Renal pelvis (tissue), 4 donors: ENCODE results near the gene RTN1. TPM values are rescaled to one million over a fixed set of nuclear protein-coding genes. Genes with fewer than 3 reads are reported as not detected.

ENCODE experiments used
- DNase-seq: peaks from one replicate; pipeline ENCODE4 v3.0.0-alpha.2; 2013
- polyA plus RNA-seq, 3 donors: library from polyadenylated mRNA; unstranded; fragments of 120-200 nt; gene quantifications; one replicate each; pipeline ENCODE4 v1.2.1, GENCODE V29; 2013; ENCODE audit not compliant: insufficient read length in 3 of 3

RTN1 gene
- polyA plus RNA-seq, 3 donors, result 2.5 to 4.3 (median 2.9) TPM

DNA sequence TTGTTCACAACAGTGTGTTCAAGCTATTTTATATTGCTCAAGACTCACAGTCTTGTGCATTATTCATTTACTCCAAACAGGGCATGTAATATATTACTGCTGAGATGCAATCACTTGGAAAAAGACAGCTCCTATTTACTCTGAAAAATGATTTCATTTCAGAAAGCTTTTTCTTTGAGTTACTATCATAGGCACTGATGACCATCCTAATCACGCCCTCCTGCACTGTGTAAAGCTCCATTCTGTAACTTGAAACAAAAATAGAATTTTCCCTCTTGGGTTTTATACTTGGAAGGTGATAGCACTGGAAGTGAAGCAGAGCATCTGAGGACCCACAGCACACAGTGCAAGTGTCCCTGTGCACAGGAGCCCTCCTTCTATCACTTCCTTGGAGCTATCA is 55.6 kb downstream of the RTN1 start:
- no peak for DNase-seq

DNA sequence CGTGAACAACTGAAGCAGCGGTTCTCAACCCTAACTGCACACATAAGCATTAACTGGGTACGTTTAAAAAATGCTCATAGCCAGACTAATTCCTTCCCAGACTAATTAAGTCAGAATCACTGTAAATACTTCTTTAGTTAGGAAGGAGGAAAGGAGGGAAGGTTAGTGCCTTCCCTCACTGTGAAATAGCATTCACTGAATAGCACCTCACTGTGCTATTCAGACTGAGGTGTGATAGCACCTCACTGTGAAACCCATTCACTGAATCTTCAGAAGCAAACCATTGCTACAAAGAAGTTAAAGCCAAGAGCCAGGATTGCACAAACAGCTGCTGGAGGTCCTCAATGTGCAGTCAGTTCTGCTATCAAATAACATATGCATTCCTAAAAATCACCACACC is 58.8 kb downstream of the RTN1 start:
- no peak for DNase-seq

DNA sequence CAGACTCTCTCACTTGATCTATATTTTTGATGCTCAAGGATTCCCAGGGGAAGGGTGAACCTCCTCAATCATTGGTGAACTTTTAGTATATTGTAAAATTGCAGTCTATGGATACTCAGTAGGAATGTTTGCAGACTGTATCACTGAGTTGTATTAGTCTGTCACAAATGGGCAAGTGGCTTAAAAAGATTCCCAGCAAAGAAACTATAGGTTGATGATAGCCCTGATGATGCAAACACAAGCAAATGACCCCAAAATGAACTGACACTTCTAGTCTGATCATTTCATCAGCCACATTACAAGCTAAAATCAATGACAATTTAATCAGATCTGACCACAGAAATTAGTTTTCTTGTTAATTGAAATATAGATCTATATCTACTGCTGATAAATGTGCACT is 59.5 kb downstream of the RTN1 start:
- no peak for DNase-seq

DNA sequence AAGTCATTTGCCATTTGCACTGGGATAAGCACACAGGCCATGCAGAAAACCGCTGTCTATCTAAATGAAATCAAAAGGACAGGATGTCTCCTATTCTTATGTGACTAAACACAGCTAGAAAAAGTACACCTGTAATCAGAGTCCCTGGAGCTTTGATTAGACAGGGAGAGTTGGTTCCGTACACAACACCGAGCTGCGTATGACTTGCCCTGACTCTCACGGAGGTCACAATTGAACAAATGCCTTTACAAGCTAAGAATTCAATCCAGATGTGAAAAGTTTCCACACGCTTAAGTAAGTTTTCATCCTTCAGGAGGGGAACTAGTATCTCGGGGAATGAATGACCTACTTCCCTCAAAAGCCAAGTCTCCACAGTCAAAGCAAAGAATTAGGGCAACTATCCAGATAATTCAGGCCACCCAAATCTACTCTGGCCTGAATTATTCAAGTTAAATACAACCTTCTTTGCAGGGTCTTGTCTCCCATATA is 67.5 kb downstream of the RTN1 start:
- no peak for DNase-seq

DNA sequence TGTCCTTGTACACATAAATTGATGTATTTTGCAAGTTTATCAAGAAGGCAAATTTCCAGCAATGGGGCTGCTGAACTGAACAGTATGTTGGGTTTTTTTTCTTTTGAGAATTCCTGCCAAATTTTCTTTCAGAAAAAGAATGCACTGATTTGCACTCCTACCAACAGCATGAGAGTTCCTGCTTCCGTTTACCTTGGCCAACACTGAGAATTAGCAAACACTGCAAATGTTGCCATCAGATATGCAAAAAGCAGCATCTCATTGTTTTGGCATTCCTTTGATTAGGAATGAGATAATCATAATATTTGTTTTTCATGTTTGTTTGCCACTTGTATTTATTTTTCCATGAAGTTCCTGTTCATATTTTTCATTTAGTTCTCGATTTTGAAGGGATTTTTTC is 82.4 kb downstream of the RTN1 start:
- no peak for DNase-seq

DNA sequence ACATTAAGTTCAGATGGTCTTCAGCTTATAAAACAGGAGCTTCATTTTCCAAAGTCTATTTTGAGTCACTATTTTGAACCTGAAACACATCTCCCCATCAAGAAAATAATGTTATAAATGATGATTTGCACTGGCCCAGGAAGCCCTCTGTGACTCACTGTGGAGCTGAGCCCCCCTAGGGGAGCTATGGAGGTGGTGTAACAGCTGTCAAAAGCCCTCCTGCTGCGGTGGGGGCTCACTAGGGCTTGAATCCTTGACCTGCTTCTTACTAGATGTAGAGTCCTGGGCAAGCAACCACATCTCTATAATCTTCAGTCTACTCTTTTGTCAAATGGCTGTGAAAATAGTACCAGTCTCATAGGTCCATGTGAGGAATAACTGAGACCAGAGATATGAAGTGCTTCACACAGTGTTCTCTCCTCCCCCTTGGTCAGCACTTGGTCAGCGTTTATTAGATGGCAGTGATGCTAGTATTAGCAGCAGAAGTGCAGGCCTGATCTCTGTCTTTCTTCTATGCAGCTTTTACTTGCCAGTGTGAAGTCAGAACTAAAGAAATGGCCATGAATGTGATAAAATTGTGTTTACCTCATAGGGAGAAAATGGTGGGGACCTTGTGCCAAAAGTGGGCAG is 83.4 kb downstream of the RTN1 start:
- DNase-seq, result no peak

DNA sequence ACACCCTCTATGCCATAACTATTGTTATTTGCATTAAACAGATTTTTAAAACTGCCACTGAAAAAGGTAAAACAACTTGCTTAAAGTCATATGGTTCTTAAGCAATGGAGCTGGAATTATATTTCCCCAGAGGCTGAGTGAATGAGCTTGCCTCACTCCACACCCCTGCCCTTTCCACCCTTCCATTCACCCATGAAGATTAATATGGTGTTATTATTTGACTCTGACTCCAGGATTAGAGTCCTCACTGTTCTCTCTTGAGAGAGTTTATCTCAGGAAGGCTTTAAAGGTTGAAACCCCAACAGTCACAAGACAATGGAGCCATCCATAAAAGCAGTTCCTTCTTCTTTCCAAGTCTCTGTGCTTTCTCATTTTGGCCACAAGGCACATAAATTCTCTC is 84.9 kb downstream of the RTN1 start:
- no peak for DNase-seq

DNA sequence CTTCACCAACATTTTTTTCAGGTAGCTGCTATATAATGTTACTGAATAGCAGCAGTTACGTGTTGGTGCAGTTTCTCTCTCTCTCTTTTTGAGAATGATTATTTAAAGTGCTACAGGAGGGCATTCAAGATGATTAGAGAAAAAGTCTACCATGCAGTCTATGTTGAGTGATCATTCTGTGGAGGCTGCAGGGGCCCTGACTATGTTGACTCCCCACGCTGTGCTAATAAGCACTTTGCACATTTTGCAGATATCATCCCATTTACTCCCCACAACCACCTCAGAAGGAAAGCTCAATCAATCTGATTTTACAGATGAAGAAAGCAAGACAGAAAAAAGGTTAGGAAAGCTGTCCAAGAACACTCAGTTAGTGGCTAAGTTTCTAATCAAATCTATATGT is 87.8 kb downstream of the RTN1 start:
- DNase-seq, result no peak

DNA sequence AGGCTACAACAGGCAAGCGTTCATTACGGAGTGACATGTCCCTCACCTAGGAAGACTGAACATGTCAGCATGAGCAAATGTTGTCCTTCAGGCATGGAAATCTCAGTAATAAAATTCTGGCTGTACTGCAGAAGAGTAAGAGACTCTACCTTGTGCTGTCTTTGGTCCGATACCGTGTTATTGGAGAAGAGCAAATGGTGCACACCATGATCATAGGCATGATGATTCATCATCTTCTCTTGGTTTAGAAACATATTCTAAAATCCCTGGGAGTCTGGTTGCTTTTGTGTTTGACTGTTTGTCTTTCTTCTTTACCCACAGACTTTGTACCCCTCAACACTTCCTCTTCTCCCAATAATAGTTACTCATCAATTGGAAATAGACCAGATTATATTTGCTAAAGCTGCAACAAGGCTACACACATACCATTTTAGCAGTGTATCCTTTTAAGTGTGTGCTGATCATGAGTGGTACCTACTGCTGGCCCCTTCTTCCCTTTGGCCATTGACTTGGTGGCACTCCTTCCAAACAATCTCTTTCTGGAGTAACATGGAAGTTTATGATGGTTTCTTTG is 93.5 kb downstream of the RTN1 start:
- no peak for DNase-seq

DNA sequence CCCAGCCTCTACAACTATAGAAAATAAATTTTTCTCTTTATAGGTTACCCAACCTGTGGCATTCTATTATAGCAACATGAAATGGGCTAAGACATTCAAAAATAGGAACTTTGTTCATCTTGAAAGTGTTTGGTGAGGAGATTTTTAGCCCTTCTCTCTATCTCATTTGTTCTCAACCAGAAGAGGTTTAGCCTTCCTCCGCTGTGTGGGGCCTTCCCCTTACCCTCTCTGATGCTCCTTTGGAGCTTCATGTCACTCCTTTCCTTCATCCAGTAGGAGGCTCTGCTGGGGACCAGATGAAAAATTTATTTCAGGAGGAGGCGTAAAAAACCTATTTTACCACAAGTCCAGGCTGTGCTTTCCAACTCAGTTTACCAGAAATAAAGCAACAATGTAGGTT is 94.1 kb downstream of the RTN1 start:
- no peak for DNase-seq

DNA sequence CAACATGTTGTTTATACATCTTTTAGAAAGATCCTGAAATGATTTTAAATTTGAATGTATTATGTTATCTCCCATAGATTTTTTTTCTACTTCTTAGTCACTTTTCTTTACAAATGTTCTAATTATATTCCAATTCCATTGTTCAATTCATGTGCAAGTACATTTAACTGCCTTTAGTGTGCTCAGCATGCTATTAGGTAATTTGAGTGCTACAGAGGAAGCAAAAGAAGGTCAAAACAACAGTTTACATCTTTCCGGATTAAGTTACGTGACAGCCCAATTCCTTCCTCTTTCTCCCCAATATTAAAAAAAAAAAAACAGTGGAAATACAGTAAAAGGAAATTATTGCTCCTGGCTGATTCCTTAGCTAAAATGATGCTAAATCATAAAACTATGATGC is 98.3 kb downstream of the RTN1 start:
- DNase-seq, result peak; percentile 19

DNA sequence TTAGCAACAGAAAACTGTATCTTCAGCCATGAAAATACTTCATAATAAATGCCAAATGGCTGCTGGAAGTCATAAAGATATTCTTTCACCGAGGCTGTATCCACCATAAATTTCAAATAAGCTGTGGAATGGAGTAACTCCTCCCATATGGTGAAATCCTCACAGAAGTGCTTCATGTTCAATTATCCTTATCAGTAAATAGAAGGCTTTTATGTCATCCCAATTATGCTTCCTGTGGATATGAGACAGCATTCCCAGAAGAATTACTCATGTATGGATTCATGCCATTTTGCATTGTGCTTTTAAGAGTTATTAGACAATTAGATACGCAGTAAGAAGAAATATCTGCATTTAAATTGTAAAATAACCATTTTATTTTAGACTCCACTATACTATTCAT is 99.0 kb downstream of the RTN1 start:
- DNase-seq, result no peak

DNA sequence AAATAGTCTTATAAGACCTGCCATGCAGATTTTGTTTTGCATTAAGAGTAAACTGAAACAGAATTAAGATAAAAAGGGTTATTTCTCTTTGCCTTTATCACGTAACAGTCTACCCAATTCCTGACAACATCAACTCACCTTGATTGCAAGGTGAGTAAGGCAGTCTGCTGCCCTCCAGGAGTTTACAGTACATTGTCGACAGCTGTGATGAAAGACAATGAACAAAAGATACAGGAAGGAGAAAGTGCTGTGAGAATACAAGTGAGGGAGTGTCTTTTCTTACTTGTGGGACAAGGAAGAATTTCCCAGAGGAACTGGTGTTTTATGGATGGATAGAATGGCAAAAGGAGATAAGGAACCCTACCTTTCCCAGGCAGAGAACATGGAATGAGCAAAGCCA is 101.0 kb downstream of the RTN1 start:
- no peak for DNase-seq

DNA sequence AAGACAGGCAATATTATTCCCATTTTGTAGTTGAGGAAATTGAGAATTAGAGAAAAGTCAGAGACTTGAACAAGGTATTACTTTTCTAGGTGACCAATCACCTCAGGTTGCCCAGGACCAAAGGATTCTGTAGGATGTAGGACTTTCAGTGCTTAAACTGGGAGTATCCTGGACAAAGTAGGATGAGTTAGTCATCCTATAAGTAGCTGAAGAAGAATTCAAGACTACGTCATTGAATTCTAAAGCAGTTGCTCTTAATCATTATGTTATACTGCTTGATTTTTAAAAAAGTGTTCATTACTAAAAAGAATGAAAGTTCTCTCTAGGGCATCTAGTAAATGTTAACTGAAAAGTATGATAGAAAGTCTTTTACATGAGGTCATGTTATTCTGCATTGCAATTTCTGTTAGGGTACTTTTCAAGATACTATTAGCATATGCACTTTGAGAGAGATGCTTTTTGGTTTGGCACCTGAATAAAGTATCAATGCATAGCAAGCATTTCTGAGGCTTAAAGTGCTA is 101.7 kb downstream of the RTN1 start:
- DNase-seq, result no peak

DNA sequence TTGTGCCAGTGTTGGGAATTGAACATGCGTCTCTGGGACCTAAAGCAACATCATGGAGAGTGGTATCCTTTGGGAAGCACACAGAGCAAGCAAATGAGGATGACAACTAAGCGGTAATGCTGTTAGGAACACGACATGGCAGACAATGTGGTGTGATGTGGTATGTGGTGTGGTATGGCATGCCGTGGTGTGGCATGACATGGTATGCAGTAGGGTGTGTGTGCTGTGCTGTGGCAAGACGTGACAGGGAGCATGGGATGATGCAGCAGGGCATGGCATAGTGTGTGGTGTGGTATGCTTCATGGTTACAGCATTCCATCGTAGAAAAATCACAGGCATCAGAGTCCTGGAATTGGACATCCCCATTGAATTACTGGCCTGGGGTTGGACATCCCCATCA is 108.7 kb downstream of the RTN1 start:
- no peak for DNase-seq

DNA sequence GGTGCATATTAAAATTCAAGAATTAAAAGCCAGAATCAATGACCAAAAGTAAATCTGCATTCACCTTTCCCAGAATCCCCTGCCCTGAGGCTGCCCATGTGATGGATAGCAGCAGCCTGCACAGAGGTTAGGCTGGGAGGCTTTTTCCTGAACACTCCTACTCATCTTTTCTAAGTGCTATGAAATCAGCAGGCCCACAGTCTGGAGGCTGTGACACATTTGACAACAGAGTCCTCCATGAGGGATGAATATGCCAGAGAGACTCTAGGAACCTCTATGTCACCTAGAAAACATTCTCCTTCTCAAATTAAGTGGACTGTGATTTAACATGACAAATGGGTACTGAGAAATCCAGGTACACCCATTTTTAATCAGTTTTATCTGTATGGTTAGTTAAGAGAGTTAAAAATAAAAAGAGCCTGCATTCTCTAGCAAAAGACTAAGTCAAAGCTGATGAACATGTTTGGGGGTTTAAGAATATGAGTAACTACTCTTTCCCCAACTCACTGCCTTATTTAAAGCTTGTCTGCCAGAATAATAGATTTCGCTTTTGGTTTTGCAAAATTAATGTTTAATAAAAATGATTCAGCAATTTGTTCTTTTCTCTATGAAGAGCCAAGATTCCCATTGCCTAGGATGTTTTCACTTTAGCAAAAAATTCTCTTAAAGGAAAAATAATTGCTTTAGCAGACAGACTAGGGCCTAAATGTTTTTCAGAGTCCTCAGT is 115.0 kb downstream of the RTN1 start:
- no peak for DNase-seq

DNA sequence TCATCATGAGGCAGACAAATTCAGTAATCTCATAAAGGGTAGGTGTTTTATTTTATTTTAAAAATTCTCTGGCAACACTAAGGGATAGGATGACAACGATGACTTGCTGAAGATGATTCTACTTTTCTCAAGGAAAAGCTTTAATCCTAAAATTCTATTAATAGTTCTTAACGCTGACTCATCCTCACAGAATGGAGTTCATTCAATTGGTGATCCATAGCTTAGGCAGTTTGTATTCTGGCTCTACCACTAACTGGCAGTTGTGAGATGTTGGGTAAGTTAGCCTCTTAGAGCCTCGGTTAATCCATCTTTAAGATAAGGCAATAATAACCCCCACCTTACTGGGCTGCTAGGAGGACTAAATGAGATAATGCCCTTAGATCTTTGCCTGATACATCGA is 116.3 kb downstream of the RTN1 start:
- no peak for DNase-seq

DNA sequence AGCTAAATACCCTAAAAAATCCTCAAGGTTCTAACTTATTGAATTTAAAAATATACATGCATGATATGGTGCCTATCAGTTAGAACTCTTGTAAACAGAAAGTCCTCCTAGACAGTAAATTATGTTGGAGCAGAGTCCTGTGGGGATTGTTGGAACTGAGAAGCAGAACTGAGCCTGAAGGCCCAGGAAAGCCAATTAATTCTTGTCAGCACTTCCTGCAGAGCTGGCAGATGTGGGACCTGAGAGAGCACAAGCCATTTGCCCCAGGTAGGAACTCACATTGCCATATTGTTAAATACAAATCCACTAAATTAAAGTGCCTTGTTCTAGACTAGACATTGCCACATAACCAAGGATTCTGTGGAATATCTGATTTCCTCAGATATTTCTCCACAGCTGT is 117.1 kb downstream of the RTN1 start:
- DNase-seq, result no peak

DNA sequence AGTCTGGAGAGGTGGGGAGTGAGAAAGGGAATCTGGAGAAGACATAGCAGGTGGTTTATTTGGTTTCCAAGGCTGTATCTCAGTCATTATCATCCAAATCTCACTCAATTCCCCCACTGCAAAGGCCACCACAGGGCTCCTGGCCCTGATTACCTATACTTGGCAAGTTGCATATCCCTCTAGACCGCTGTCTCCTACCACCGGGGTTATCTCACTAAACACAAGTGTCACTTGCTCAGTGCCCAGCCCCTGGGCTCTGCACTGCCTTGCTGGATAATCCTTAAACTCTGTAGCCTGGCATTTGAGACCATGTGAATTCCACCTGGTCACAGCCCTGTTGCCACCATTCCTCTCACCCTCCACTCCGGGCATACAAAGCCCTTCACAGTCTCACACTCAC is 119.0 kb downstream of the RTN1 start:
- no peak for DNase-seq

DNA sequence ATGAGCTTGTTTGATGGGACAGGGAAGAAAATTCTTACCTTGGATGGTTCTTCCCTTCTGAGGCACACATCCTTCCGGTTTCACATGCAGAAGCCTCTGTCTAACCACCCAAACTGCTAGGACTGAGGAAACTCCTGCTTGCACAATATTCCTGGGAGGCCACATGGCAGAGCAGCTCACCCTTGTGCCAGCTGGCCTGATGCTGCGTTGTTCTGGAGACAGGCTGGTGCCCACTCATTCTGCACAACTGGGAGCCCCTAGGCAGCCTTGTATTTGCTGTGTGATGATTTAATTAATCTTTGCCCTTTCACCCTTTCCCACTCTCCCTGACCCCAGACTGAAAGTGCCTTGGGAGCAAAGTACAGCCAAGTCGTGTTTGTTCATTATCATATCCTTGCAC is 130.8 kb downstream of the RTN1 start:
- no peak for DNase-seq

DNA sequence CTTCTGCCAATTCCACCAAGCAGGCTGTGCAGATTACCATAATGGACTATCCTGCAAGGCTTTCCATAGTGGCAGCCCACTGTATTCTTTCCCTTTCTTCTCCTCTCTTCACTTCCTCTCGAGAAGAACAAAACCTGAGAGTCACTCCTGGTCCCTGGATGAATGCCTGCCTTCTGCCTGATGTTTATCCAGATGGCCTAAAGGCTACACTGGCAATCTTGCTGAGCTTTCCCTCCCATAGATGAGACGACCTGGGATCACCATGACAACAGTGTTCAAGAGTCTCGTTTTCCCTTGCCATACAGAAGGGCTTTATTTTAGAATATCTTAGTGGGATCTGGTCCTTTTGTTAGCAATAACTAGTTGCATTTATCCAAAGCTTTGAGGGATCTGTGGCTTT is 142.3 kb downstream of the RTN1 start:
- DNase-seq, result no peak

DNA sequence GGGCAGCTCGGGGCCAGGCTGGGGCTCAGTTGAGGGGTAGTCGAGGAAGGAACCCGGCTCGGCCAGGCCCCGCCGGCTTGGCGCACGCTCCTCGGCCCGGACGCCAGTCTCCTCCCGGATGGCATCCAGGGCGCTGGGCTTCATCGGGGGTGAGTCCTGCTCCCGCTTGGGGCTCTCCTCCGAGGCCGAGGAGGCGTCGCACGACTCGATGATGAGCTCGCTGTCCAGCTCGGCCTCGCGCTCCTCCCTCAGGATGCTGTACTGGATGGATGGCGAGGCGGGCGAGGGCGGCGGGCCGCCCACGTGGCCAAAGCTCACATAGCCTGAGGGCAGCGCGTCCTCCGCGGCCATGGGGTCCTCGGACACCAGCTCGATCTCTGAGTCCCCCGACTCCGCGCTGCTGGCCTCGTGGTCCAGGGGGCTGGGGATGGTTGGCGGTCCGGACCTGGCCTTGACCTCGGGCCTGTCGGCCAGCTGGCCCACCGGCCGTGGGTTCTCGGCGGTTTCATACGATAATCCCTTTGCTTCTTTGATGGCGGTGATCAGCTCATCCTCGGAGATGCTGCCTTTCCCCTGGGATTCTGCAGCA is 143.4 kb downstream of the RTN1 start:
- no peak for DNase-seq

DNA sequence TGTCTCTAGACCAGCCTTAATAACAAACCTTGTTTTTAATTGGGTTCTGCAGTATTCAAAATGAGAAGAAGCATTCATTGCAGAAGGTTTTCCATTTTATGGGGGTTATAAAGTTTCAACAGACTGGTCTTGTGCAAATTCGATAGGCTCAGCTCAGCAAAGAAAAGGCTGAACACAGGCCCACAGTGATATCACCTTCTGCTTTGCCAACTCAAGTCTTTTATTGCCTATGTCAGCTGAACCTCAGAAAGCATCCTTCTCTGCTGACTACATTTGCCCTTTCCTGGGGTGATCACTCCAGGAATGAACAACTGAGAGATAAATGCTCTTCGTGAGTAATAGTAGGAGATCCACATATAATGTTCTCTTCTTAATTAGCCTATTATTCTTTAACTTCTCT is 159.5 kb downstream of the RTN1 start:
- DNase-seq, result no peak
